ENCODE results near the gene TFE3.

DNA sequence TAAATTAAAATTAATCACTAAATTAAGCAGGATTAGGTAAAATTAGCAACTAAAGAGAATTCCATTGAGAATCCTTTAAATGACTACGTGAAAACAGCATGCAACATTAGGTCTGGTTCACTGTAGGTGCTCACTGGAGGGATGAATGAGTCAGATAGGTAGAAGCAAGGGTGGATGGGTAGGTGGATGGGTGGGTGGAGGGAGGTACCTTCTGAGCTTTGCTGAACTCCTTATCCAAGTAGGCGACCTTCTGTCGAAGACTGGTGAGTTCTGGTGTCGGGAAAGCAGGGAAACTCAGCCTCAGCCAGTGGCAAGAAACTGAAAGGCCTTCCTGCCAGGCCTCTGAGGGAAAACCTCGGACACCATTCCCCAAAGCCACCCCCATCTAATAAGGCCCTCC lies 44.1 kb downstream of the TFE3 start:
- TF ChIP-seq, protein P1, sequence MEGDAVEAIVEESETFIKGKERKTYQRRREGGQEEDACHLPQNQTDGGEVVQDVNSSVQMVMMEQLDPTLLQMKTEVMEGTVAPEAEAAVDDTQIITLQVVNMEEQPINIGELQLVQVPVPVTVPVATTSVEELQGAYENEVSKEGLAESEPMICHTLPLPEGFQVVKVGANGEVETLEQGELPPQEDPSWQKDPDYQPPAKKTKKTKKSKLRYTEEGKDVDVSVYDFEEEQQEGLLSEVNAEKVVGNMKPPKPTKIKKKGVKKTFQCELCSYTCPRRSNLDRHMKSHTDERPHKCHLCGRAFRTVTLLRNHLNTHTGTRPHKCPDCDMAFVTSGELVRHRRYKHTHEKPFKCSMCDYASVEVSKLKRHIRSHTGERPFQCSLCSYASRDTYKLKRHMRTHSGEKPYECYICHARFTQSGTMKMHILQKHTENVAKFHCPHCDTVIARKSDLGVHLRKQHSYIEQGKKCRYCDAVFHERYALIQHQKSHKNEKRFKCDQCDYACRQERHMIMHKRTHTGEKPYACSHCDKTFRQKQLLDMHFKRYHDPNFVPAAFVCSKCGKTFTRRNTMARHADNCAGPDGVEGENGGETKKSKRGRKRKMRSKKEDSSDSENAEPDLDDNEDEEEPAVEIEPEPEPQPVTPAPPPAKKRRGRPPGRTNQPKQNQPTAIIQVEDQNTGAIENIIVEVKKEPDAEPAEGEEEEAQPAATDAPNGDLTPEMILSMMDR (IDR thresholded peaks at IDR 0.05) = no peak
- no peak for TF ChIP-seq EP300 (IDR thresholded peaks at IDR 0.05)

All from upper lobe of left lung (tissue), 4 donors.